Renal cortex interstitium (tissue), 15 donors: ENCODE measurements around the gene ZBTB8OS. TPM values are rescaled to one million over a fixed set of nuclear protein-coding genes. Genes with fewer than 3 reads are reported as not detected.
"Not testable (repeated sequence)": the region's sequence is repeated elsewhere in the genome, so short reads cannot be mapped to it uniquely, and the experiment has no call there.

Experiments used
- DNase-seq, 11 donors: peaks; one replicate each; pipeline ENCODE4 v3.0.0-alpha.2; 2013; ENCODE audit warnings: low read depth in 9 of 11, low spot score in 4 of 11; ENCODE audit errors: extremely low read depth in 1 of 11
- long read RNA-seq, 16 experiments: transcript quantifications; one replicate each; lab custom pipeline, GENCODE V29; 2026
- polyA plus RNA-seq, 3 donors: library from polyadenylated mRNA; unstranded; fragments of 120-200 nt; gene quantifications; one replicate each; pipeline ENCODE4 v1.2.1, GENCODE V29; 2013; ENCODE audit not compliant: insufficient read length in 3 of 3

Gene ZBTB8OS
- 10 to 100 TPM; 34.8 to 40.4 (median 39.3) TPM for polyA plus RNA-seq
- long read RNA-seq, donor 1, partial matches to known transcripts, result 0 of 5 reads
- long read RNA-seq, donor 1, other reads (novel, unspliced or antisense), result 0 of 5 reads
- long read RNA-seq, donor 2, partial matches to known transcripts, result 0 of 5 reads
- long read RNA-seq, donor 2, other reads (novel, unspliced or antisense), result 0 of 5 reads
- long read RNA-seq, donor 3, transcript ZBTB8OS-208 (7 exons, 1,601 nt), result major isoform, 8 of 169 reads
- long read RNA-seq, donor 3, partial matches to known transcripts, result 158 of 169 reads
- long read RNA-seq, donor 3, other reads (novel, unspliced or antisense), result 0 of 169 reads
- long read RNA-seq, donor 4, partial matches to known transcripts, result 0 of 4 reads
- long read RNA-seq, donor 4, other reads (novel, unspliced or antisense), result 0 of 4 reads
- long read RNA-seq, donor 5, result 0 reads
- long read RNA-seq, donor 6, partial matches to known transcripts, result 6 of 10 reads
- long read RNA-seq, donor 6, other reads (novel, unspliced or antisense), result 0 of 10 reads
- long read RNA-seq, donor 7, transcript ZBTB8OS-208 (7 exons, 1,601 nt), result major isoform, 11 of 12 reads
- long read RNA-seq, donor 7, partial matches to known transcripts, result 0 of 12 reads
- long read RNA-seq, donor 7, other reads (novel, unspliced or antisense), result 0 of 12 reads
- long read RNA-seq, donor 8, transcript ZBTB8OS-208 (7 exons, 1,601 nt), result major isoform, 8 of 19 reads
- long read RNA-seq, donor 8, partial matches to known transcripts, result 7 of 19 reads
- long read RNA-seq, donor 8, other reads (novel, unspliced or antisense), result 0 of 19 reads
- long read RNA-seq, donor 9, transcript ZBTB8OS-208 (7 exons, 1,601 nt), result major isoform, 7 of 22 reads
- long read RNA-seq, donor 9, partial matches to known transcripts, result 10 of 22 reads
- long read RNA-seq, donor 9, other reads (novel, unspliced or antisense), result 0 of 22 reads
- long read RNA-seq, donor 10, transcript ZBTB8OS-208 (7 exons, 1,601 nt), result major isoform, 6 of 10 reads
- long read RNA-seq, donor 10, partial matches to known transcripts, result 0 of 10 reads
- long read RNA-seq, donor 10, other reads (novel, unspliced or antisense), result 0 of 10 reads
- long read RNA-seq, donor 11, partial matches to known transcripts, result 0 of 12 reads
- long read RNA-seq, donor 11, other reads (novel, unspliced or antisense), result 0 of 12 reads
- long read RNA-seq, donor 12, partial matches to known transcripts, result 16 of 19 reads
- long read RNA-seq, donor 12, other reads (novel, unspliced or antisense), result 0 of 19 reads
- long read RNA-seq, donor 13, transcript ZBTB8OS-214 (4 exons, 817 nt), result major isoform, 6 of 22 reads
- long read RNA-seq, donor 13, transcript ZBTB8OS-208 (7 exons, 1,601 nt), result major isoform, 6 of 22 reads
- long read RNA-seq, donor 13, partial matches to known transcripts, result 6 of 22 reads
- long read RNA-seq, donor 13, other reads (novel, unspliced or antisense), result 0 of 22 reads
- long read RNA-seq, donor 14, partial matches to known transcripts, result 6 of 12 reads
- long read RNA-seq, donor 14, other reads (novel, unspliced or antisense), result 0 of 12 reads
- long read RNA-seq, donor 15, transcript ZBTB8OS-208 (7 exons, 1,601 nt), result major isoform, 5 of 5 reads
- long read RNA-seq, donor 15, partial matches to known transcripts, result 0 of 5 reads
- long read RNA-seq, donor 15, other reads (novel, unspliced or antisense), result 0 of 5 reads
- long read RNA-seq, donor 16, transcript ZBTB8OS-208 (7 exons, 1,601 nt), result major isoform, 6 of 38 reads
- long read RNA-seq, donor 16, partial matches to known transcripts, result 29 of 38 reads
- long read RNA-seq, donor 16, other reads (novel, unspliced or antisense), result 0 of 38 reads

DNA sequence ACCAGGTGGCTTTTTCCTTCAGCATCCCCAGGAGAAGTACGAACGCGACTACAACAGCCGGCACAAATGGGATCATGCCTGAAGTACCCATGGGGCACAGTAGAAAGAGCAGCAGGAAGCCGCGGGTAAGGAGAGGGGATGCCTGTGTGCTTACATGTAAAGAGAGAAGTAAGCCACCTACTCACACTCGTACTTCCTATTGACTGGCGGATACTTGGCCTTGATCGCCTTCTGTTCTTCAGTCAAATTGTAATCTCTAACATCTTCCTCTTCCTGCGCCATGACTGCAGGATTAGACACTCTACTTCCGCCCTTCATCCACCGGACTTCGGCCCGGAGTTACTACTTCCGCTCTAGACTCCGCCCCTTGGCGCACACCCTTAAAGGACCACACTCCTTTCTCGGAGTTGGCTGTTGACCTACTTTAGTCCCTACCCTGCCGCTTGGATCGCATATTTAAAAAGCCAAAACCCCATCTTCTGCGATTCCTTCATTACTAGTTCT lies at the start of gene ZBTB8OS:
TSS of gene ZBTB8OS (minus strand) at position 303 of the 504 bp plus-strand sequence. CDS start at position 282, 21 bp downstream.
- DNase-seq, result peak; percentile 79 to 93 (median 89)

DNA sequence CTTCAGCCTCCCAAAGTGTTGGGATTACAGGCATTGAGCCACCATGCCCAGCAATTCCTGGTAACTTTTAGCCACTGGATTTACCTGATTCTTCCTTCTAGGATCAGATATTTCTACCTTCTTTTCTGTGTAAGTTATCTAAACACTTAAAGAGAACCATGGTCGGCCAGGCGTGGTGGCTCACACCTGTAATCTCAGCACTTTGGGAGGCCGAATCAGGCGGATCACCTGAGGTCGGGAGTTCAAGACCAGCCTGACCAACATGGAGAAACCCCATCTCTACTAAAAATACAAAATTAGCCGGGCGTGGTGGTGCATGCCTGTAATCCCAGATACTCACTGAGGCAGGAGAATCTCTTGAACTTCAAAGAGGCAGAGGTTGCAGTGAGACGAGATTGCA lies 46.6 kb upstream of the ZBTB8OS start:
- DNase-seq, result not testable (repeated sequence)

DNA sequence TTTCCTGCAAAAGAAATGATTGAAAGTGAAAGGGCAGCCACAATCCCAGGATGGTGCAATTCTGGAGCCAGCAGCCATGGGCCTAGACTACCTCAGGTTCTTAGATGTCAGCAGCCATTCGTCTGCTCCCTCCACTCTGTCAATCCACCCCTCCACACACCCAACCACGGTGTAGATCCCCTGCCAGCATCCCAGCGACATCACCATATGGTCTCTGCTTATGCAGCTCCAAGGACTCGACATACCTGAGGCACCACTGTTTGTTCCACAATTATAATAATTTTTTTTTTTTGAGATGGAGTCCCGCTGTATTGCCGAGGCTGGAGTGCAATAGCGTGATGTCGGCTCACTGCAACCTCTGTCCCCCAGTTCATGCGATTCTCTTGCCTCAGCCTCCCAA lies 45.7 kb upstream of the ZBTB8OS start:
- DNase-seq, result no peak

DNA sequence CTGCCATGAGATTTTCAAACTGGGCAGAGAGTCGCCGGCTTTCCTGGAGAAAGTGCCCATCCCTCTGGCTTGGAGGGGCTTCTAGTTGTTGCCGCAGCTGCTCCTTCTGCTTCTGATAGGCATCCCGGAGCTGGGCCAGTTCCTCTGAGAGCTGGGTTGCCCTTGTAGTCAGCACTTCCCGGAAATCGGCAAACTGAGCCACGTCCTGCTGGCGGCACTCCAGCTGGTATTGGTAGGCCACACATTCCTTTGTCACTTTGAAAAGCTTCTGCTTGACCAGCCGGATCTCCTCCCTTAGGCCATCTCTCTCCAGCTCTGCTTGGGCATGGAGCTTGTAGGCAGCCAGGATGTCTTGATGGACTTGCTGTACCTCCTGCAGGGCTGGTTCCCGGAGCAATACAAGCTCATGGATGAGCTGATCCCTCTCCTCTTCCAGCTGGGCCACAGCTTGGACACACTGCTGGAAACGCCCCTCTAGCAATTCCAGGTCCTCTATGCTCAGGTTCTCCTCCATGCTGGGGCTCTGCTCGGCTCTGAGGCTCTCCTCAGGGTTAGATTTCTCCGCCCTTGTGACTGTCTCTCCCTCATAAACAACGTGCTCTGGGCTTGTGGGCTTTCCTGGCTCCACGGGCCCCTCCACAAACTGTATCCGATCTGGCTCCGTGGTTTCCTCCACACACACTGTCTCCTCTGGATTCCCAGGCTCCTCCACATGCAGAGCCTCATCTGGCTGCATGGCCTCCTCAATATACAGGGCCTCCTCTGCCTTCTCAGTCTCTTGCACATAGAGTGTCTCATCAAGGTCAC lies 45.0 kb upstream of the ZBTB8OS start:
- DNase-seq, result no peak

DNA sequence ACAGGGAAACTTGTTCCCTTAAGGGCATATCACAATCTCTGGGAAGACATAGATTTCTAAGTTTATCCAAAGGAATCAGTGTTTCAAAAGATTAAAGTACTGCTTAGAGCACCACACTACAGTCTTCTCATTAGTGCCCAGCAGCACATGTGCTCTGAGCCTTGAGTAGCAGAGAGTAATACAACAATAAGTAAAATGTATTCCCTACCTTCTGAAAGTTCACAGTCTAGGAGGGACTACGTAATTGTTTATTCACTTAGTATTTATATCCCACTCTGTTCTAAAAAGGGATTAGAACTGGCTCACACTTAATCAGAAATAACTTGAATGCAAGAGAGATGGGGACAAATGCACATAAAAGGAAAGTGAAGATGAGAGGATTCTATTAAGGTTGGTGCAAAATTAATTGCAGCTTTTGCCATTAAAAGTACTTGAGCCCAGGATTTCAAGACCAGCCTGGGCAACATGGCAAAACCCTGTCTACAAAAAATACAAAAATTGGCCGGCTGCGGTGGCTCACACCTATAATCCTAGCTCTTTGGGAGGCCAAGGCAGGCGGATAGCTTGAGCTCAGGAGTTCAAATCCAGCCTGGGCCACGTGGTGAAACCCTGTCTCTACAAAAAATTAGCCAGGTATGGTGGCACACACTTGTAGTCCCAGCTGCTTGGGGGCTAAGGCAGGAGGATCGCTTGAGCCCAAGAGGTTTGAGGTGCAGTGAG lies 43.3 kb upstream of the ZBTB8OS start:
- no peak for DNase-seq

DNA sequence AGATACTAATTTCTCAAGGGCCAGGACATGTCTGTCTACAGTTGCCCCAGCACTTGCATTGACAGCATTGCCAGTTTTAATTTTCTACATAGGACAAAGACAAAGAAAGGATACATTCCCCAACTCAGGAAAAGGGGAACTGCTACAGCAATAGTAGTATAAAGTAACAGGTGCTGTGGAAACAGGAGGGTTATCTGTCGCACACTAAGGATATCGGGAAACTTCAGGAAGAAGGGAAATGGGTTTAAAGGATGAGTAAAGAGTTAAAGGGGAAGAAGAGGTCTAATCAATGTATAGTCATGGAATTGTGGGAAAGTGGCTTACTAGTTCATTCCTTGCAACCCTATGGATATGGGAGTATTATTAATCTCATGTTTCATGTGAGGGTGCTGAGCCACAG lies 36.0 kb upstream of the ZBTB8OS start:
- no peak for DNase-seq

DNA sequence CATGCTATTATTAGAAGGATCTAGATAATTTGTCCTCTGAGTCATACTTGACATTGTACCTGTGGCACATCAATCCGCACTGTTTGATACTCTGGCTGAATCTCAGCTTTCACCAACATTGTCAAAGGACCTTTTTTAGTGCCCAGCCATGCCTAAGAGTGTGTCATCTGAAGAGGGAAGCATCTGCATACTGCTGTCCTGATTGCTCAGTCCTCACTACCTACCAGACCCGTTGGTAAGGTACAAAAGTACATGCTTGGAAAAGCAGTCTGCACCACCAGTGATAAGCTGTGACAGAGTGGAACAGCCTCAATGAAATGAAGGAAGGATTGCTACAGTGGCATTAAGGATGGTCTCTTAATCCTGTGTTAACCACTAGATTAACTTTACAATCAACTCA lies 35.1 kb upstream of the ZBTB8OS start:
- DNase-seq, result no peak

DNA sequence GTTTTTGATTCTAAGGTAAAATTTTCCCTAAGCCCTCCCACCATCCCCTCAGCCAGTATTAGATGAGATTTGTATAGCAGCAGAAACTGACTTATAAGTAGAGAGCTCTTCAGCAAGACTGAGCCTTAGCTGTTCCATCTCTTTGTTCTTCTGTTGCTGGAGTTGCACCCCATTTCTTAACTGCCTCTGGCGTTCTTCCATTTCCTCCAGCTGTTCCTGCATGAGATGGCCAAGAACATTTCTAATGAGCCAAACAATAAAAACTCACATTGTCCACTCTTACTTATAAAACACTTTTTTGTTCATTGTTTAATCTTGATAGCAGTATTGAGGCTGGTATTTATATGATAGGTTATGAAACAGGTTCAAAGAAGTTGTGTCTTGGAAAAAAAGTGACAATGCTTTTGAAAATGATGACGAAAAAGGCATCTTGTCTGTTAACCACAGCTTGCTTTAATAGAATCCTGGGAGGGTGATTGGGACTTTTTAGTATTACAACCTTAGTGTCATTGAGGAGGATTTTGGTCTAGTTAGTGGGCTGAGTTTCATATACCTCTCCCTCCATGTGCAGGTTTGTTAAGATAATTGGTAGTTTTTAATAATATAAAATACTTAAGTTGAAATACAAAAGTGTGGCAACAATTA lies 33.9 kb upstream of the ZBTB8OS start:
- peak in 5 of 11 donors; percentile 40 to 65 (median 54) for DNase-seq

DNA sequence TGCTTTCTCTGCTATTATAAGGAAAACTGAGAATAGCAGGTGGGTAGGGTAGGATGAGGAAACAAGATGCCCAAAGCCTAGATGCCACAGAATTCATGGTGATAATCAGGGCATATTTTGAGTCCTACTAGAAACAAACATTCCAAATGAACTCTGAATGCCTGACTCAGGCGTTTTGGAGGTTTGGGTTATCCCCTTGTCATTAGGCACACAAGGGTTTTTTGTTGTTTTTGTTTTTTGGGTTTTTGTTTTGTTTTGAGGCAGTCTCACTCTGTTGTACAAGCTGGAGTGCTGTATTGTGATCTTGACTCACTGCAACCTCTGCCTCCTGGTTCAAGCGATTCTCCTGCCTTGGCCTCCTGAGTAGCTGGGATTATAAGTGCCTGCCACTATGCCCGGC lies 33.0 kb upstream of the ZBTB8OS start:
- no peak for DNase-seq

DNA sequence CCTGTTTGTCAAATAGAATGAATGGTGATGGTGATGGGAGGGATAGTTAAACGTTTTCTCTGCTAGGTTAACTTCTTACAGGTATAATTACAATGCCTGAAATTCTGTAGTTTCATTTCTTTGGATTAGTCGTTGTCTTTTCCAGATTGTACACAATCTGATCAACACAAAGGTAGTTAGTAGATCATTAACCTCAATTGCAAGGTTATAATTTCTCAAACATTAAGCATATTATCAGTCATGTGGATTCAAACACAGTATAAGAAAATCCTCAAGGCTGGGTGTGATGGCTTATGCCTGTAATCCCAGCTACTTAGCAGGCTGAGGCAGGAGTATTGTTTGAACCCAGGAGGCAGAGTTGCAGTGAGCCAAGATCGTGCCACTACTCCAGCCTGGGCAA lies 31.6 kb upstream of the ZBTB8OS start:
- DNase-seq, result no peak

DNA sequence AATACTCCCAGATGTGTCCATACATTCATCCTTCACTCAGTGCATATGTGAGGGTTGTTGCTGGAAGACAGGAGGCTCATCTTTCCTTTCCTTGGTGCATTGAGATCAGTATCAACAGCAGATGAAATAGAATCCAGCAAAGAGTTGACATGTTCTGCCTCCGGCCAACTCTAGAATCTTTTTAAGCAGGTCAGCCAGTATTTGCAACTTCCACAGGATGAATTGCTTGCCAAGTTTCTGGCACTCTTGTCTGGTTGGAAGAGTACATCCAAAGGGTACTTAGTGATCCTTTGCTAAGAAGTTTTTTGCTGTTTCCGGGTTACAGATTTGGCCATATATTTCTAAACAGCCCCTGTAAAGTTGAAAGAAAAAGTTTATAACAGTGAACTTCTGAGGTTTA lies 31.2 kb upstream of the ZBTB8OS start:
- no peak for DNase-seq

DNA sequence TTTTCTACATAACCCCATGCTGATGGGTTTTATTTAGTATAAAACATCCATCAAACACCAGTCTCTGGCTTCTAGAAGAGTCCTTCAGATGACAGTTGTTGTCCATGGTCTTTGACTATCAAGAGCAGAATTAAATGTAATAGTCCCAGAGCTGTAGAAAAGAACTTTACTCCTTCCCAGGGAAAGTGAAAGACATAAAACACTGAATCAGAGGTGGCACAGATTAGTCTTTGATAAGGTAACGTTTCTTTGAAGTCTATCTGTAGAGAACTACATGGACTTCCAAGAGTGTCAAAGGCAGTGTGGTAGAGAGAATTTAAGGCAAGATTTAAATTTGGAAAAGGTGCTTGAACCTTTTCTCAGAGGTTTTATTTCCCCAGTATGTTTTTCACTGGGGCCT lies 30.3 kb upstream of the ZBTB8OS start:
- DNase-seq, result no peak

DNA sequence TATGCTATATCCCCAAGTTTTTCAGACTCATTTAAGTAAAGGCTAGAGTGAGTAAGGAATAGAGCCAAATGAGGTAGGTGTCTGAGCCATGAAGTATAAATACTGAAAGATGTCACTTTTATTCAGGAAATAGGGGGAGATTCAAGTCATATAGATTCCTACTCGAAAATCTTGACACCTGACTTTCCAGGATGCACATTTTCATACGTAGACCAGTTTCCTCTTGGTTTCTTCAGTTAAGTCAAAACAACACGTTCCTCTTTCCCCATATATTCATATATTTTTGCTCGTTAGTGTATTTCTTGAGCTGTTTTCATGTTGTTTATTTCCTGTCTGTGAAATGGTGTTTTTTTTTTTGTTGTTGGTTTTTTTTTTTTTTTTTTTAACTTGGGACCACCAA lies 29.6 kb upstream of the ZBTB8OS start:
- DNase-seq, result not testable (repeated sequence)

DNA sequence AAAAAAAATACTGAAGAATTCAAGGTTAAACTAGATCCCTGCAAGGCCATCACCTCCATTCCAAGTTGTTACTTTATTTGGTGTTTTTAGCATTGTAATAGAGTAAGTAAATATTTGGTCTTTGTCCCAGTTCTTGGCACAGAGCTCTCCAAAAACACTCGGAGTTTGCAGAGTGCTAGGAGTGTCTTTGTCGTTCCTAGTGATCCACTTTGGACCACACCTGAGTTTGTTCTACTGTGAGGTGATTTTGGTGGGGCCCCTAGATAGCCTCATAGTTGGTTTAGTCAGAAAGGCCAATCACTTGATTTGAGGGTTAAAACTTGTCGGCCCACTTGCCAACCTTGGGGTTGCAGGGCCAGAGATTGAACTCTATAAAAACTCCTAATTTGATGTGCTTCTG lies 26.6 kb upstream of the ZBTB8OS start:
- DNase-seq, result no peak

DNA sequence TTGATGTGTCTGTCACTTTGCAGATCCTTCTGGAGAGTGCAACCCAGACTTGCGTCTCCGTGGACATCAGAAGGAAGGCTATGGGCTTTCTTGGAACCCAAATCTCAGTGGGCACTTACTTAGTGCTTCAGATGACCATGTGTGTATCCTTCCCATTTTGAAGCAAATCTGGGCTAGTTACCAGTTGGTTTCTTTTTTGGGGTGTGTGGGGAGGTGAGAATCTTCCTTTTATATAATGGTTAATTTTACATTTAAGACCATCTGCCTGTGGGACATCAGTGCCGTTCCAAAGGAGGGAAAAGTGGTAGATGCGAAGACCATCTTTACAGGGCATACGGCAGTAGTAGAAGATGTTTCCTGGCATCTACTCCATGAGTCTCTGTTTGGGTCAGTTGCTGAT lies 18.4 kb upstream of the ZBTB8OS start:
- DNase-seq, result not testable (repeated sequence)

DNA sequence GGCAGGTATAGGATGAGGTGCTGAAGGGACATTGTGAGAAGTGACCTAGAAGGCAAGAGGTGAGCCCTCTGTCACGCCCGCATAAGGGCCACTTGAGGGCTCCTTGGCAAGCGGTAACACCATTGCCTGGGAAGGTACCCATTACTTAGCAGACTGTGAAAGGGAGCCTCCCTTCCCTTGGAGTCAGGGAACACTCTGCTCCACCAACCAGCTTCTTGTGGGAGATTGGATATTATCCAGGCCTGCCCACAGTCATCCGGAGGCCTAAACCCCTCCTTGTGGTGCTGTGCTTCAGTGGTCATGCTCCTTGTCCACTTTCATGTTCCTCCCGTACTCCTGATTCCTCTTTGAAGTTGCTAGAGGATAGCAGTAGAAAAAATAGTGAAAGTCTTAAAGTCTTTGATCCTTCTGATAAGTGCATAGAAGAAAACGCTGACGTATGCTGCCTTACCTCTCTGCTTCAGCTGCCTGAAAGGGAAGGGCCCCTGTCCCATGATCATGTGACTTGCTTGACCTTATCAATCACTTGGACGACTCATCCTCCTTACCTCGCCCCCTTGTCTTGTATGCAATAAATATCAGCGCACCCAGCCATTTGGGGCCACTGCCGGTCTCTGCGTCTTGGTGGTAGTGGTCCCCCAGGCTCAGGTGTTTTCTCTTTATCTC lies 16.7 kb upstream of the ZBTB8OS start:
- DNase-seq, result no peak
